Prostate gland (tissue), 2 donors: Measurements from ENCODE around the gene PAPPA. TPM values are rescaled to one million over a fixed set of nuclear protein-coding genes. Genes with fewer than 3 reads are reported as not detected.

Experiments
- DNase-seq: peaks from one replicate; pipeline ENCODE4 v3.0.0-alpha.2; 2019; ENCODE audit warnings: low spot score
- H3K27ac ChIP-seq, 2 donors: fragments of 200-600 bp; sonication (generic); 2 replicates each; pipeline ENCODE4 v1.5.1; 2017 to 2019
- H3K27me3 ChIP-seq: fragments of 200-600 bp; sonication (generic); replicated peaks from 2 replicates; pipeline ENCODE4 v1.5.1; 2019; ENCODE audit not compliant: insufficient read depth
- H3K36me3 ChIP-seq, 2 donors: fragments of 200-600 bp; sonication (generic); 1 replicate in 1 of 2; 2 replicates in 1 of 2; pipeline versions ENCODE4 v1.5.1 to v1.8.1; 2017 to 2019
- H3K4me1 ChIP-seq: fragments of 200-600 bp; sonication (generic); replicated peaks from 2 replicates; pipeline ENCODE4 v1.5.1; 2019
- H3K4me3 ChIP-seq, 2 donors: fragments of 200-600 bp; sonication (generic); 2 replicates each; pipeline ENCODE4 v1.5.1; 2017 to 2019
- H3K9me3 ChIP-seq: fragments of 200-600 bp; sonication (generic); 2 replicates; pipeline ENCODE4 v1.5.1; 2017
- CTCF ChIP-seq, 4 experiments: fragments of 200-600 bp in 2 of 4; fragments of 450-650 bp in 2 of 4; sonication (generic) in 2 of 4; IDR thresholded peaks; 1 replicate in 3 of 4; 2 replicates in 1 of 4; pipeline ENCODE4 v1.5.1; 2016 to 2019; ENCODE audit warnings: antibody characterized with exemption in 4 of 4, mild to moderate bottlenecking in 2 of 4, moderate library complexity in 2 of 4
- POLR2A ChIP-seq: fragments of 450-650 bp; IDR thresholded peaks from one replicate; pipeline ENCODE4 v1.6.1; 2016; ENCODE audit warnings: antibody characterized with exemption, mild to moderate bottlenecking
- POLR2AphosphoS5 ChIP-seq: sonication (generic); formaldehyde crosslinking; IDR thresholded peaks from one replicate; pipeline ENCODE4 v1.6.1; 2017; ENCODE audit warnings: antibody characterized with exemption
- WGBS: methylation state at CpG from one replicate; pipeline ENCODE4 v1.1.5; 2018; 5-methylcytosine and 5-hydroxymethylcytosine counted together
- intact Hi-C: fragments of 100-400 bp; cut with DNase I; formaldehyde crosslinking; loops from one replicate; pipeline ENCODE4 v1.14.2; 2022
- total RNA-seq, 2 donors: library from RNA; depleted of rRNA; stranded (reverse); fragments of >200 nt; gene quantifications; one replicate each; pipeline ENCODE4 v1.1.0, GENCODE V29; 2016

PAPPA gene
- total RNA-seq, 2 donors from 2014 or later, result 0.27 to 1.8 TPM

- no peaks in the 10 kb centered on the region for H3K9me3 ChIP-seq
- no peak overlapping the region for H3K27ac ChIP-seq
- H3K27me3 ChIP-seq, result no peaks in the 10 kb centered on the region
- TF ChIP-seq POLR2AphosphoS5, result no peak
- TF ChIP-seq POLR2A, result no peak
- no peak for TF ChIP-seq CTCF (IDR thresholded peaks at IDR 0.05)
- H3K36me3 ChIP-seq, result no peaks in the 10 kb centered on the region
- no peak for DNase-seq
- no peaks in the 10 kb centered on the region for H3K4me1 ChIP-seq
- intact Hi-C loops, result no loop called here
- no peak overlapping the region for H3K4me3 ChIP-seq
- 87% methylated on average over 1 of the region's 1 CpG for WGBS
Measured at GRCh38 chr9:116423149-116423548, 269.6 kb downstream of the PAPPA start.

GRCh38 chr9:116425244-116425643, 271.7 kb downstream of the PAPPA start:
- H3K4me1 ChIP-seq, result no peaks in the 10 kb centered on the region
- no peak overlapping the region for H3K4me3 ChIP-seq
- intact Hi-C loops, result no loop called here
- H3K9me3 ChIP-seq, result no peaks in the 10 kb centered on the region
- H3K36me3 ChIP-seq, result no peaks in the 10 kb centered on the region
- no peak for DNase-seq
- no peak overlapping the region for H3K27ac ChIP-seq
- no peak for TF ChIP-seq POLR2AphosphoS5
- no peak for TF ChIP-seq CTCF (IDR thresholded peaks at IDR 0.05)
- no peak for TF ChIP-seq POLR2A
- 97% methylated on average over 2 of the region's 2 CpGs for WGBS
- no peaks in the 10 kb centered on the region for H3K27me3 ChIP-seq

GRCh38 chr9:116430849-116431248, 277.3 kb downstream of the PAPPA start:
- no peak overlapping the region for H3K4me3 ChIP-seq
- WGBS, result 92% methylated on average over 3 of the region's 3 CpGs
- no peaks in the 10 kb centered on the region for H3K4me1 ChIP-seq
- no peak for DNase-seq
- H3K27me3 ChIP-seq, result no peaks in the 10 kb centered on the region
- intact Hi-C loops, result no loop called here
- no peaks in the 10 kb centered on the region for H3K36me3 ChIP-seq
- no peaks in the 10 kb centered on the region for H3K9me3 ChIP-seq
- TF ChIP-seq POLR2A, result no peak
- TF ChIP-seq POLR2AphosphoS5, result no peak
- TF ChIP-seq CTCF (IDR thresholded peaks at IDR 0.05), result no peak
- H3K27ac ChIP-seq, result no peak overlapping the region

- no peak overlapping the region for H3K4me3 ChIP-seq
- H3K27me3 ChIP-seq, result no peaks in the 10 kb centered on the region
- no peaks in the 10 kb centered on the region for H3K9me3 ChIP-seq
- intact Hi-C loops, result no loop called here
- no peaks in the 10 kb centered on the region for H3K36me3 ChIP-seq
- no peaks in the 10 kb centered on the region for H3K4me1 ChIP-seq
- WGBS, result 97% methylated on average over 1 of the region's 1 CpG
- TF ChIP-seq CTCF (IDR thresholded peaks at IDR 0.05) (no peak), POLR2A (no peak), POLR2AphosphoS5 (no peak)
- no peak for DNase-seq
- no peak overlapping the region for H3K27ac ChIP-seq
Measured at GRCh38 chr9:116432051-116432450, 278.5 kb downstream of the PAPPA start.

- no peaks in the 10 kb centered on the region for H3K36me3 ChIP-seq
- DNase-seq, result no peak
- 71% methylated on average over 4 of the region's 4 CpGs for WGBS
- H3K9me3 ChIP-seq, result no peaks in the 10 kb centered on the region
- TF ChIP-seq POLR2AphosphoS5, result no peak
- no peak for TF ChIP-seq POLR2A
- no peak for TF ChIP-seq CTCF (IDR thresholded peaks at IDR 0.05)
- no peaks in the 10 kb centered on the region for H3K4me1 ChIP-seq
- no peak overlapping the region for H3K27ac ChIP-seq
- intact Hi-C loops, result no loop called here
- H3K4me3 ChIP-seq, result no peak overlapping the region
- no peaks in the 10 kb centered on the region for H3K27me3 ChIP-seq
Measured at GRCh38 chr9:116434314-116434713, 280.7 kb downstream of the PAPPA start.
